GM23338 (cell line): ENCODE measurements around the gene FLT1. TPM values are rescaled to one million over a fixed set of nuclear protein-coding genes. Genes with fewer than 3 reads are reported as not detected.

Experiments
- ATAC-seq: fragments of 200-7000 bp; cut with Tn5 transposase; 3 replicates; pipeline ENCODE4 v1.9.1; 2020
- DNase-seq: peaks from one replicate; pipeline ENCODE4 v3.0.0-alpha.2; 2015; ENCODE audit warnings: low spot score
- H2AFZ ChIP-seq: fragments of 200-600 bp; sonication (generic); 2 replicates; pipeline ENCODE4 v1.8.0; 2016; ENCODE audit warnings: antibody characterized with exemption, mild to moderate bottlenecking, moderate library complexity
- H3F3A ChIP-seq: fragments of 200-600 bp; sonication (generic); replicated peaks from 2 replicates; pipeline ENCODE4 v1.8.0; 2017; ENCODE audit warnings: antibody characterized with exemption, mixed run types, low read depth
- H3K27ac ChIP-seq: fragments of 200-600 bp; sonication (generic); 2 replicates; pipeline ENCODE4 v1.6.1; 2016; ENCODE audit warnings: low read depth
- H3K27me3 ChIP-seq: fragments of 200-600 bp; sonication (generic); 2 replicates; pipeline ENCODE4 v1.8.0; 2016; ENCODE audit warnings: mild to moderate bottlenecking, mixed run types, moderate library complexity; ENCODE audit not compliant: insufficient read depth
- H3K36me3 ChIP-seq: fragments of 200-600 bp; sonication (generic); 2 replicates; pipeline ENCODE4 v1.8.0; 2016; ENCODE audit warnings: mild to moderate bottlenecking; ENCODE audit not compliant: insufficient read depth
- H3K4me1 ChIP-seq: fragments of 200-600 bp; sonication (generic); 2 replicates; pipeline ENCODE4 v1.8.0; 2016; ENCODE audit warnings: mild to moderate bottlenecking, moderate library complexity; ENCODE audit not compliant: insufficient read depth
- H3K4me2 ChIP-seq: fragments of 200-600 bp; sonication (generic); 2 replicates; pipeline ENCODE4 v1.7.1; 2017; ENCODE audit warnings: mixed run types
- H3K4me3 ChIP-seq: fragments of 200-600 bp; sonication (generic); 2 replicates; pipeline ENCODE4 v1.6.1; 2016; ENCODE audit warnings: mixed run types
- H3K79me2 ChIP-seq: fragments of 200-600 bp; sonication (generic); replicated peaks from 2 replicates; pipeline ENCODE4 v1.8.0; 2017; ENCODE audit warnings: mild to moderate bottlenecking; ENCODE audit not compliant: insufficient read depth
- H3K9me2 ChIP-seq: fragments of 200-600 bp; sonication (generic); 2 replicates; pipeline ENCODE4 v1.8.0; 2017; ENCODE audit not compliant: insufficient read depth
- H4K20me1 ChIP-seq: fragments of 200-600 bp; sonication (generic); replicated peaks from 2 replicates; pipeline ENCODE4 v1.8.0; 2017; ENCODE audit warnings: mild to moderate bottlenecking; ENCODE audit not compliant: insufficient read depth
- H3K27ac Mint-ChIP-seq: 2 replicates; pipeline ENCODE4 v1.8.0; 2020; ENCODE audit warnings: inconsistent platforms, mild to moderate bottlenecking, moderate library complexity, mixed read lengths
- H3K27me3 Mint-ChIP-seq: 3 replicates; pipeline ENCODE4 v1.8.0; 2022; ENCODE audit warnings: low read depth, mild to moderate bottlenecking, moderate library complexity, mixed read lengths, inconsistent platforms; ENCODE audit not compliant: insufficient read depth, poor library complexity
- H3K36me3 Mint-ChIP-seq: 3 replicates; pipeline ENCODE4 v1.8.0; 2021; ENCODE audit warnings: low read depth, mild to moderate bottlenecking, inconsistent platforms, moderate library complexity, mixed read lengths
- H3K4me1 Mint-ChIP-seq: 3 replicates; pipeline ENCODE4 v1.8.0; 2020; ENCODE audit warnings: mild to moderate bottlenecking, inconsistent platforms, mixed read lengths
- H3K4me3 Mint-ChIP-seq: 3 replicates; pipeline ENCODE4 v1.8.0; 2021; ENCODE audit warnings: moderate library complexity, mild to moderate bottlenecking, inconsistent platforms, mixed read lengths
- H3K9me3 Mint-ChIP-seq: 3 replicates; pipeline ENCODE4 v1.8.0; 2020; ENCODE audit warnings: moderate library complexity, mild to moderate bottlenecking, inconsistent platforms, mixed read lengths
- CREB1 ChIP-seq: fragments of 250-450 bp; sonication (Bioruptor Pico); IDR thresholded peaks from 2 replicates; pipeline ENCODE4 v1.5.0; 2020; ENCODE audit warnings: low read depth, mild to moderate bottlenecking, moderate library complexity
- EZH2 ChIP-seq: fragments of 200-600 bp; sonication (generic); IDR thresholded peaks from one replicate; pipeline ENCODE4 v1.8.0; 2017; ENCODE audit warnings: antibody characterized with exemption, mild to moderate bottlenecking, low read depth; ENCODE audit not compliant: unreplicated experiment
- EZH2phosphoT487 ChIP-seq: fragments of 200-600 bp; sonication (generic); IDR thresholded peaks from one replicate; pipeline ENCODE4 v1.8.1; 2018; ENCODE audit warnings: antibody characterized with exemption; ENCODE audit not compliant: unreplicated experiment
- JUNB ChIP-seq: IDR thresholded peaks from one replicate; pipeline ENCODE4 v1.6.1; 2016; ENCODE audit warnings: antibody characterized with exemption; ENCODE audit not compliant: unreplicated experiment
- NANOG ChIP-seq: IDR thresholded peaks from 2 replicates; pipeline ENCODE4 v1.6.1; 2016; ENCODE audit warnings: antibody characterized with exemption, borderline replicate concordance
- POLR2AphosphoS5 ChIP-seq: IDR thresholded peaks from 2 replicates; pipeline ENCODE4 v1.6.1; 2016; ENCODE audit warnings: antibody characterized with exemption, low read depth
- STAT1 ChIP-seq: IDR thresholded peaks from one replicate; pipeline ENCODE4 v1.6.1; 2016; ENCODE audit warnings: antibody characterized with exemption; ENCODE audit not compliant: unreplicated experiment
- ZNF114 ChIP-seq: fragments of 250-450 bp; sonication (Bioruptor Pico); IDR thresholded peaks from 2 replicates; pipeline ENCODE4 v1.5.0; 2020; ENCODE audit warnings: mild to moderate bottlenecking, moderate library complexity
- ZNF331 ChIP-seq: fragments of 250-450 bp; sonication (Bioruptor Pico); IDR thresholded peaks from 2 replicates; pipeline ENCODE4 v1.5.0; 2020; ENCODE audit warnings: low read depth, mild to moderate bottlenecking, moderate library complexity
- polyA plus RNA-seq: library from polyadenylated mRNA; unstranded; fragments of >200 nt; fragmentation: Nextera tagmentation; extraction: Ambion mirVana; gene quantifications from 2 replicates; pipeline ENCODE4 v1.2.1, GENCODE V29; 2016
- total RNA-seq: library from RNA; depleted of rRNA; stranded (reverse); fragments of >200 nt; shearing (Covaris generic); gene quantifications from 2 replicates; pipeline ENCODE4 v1.2.3, GENCODE V29; 2014
- TF ChIP-seq, protein P1 (sequence below): IDR thresholded peaks from 2 replicates; pipeline ENCODE4 v1.6.1; 2016; ENCODE audit warnings: antibody characterized with exemption
- TF ChIP-seq, protein P2 (sequence below): fragments of 250-450 bp; sonication (Bioruptor Pico); IDR thresholded peaks from 2 replicates; pipeline ENCODE4 v1.5.0; 2020; ENCODE audit warnings: mild to moderate bottlenecking, moderate library complexity
- TF ChIP-seq, protein P3 (sequence below), 2 experiments: fragments of 200-600 bp in 1 of 2; sonication (generic) in 1 of 2; conservative IDR thresholded peaks; 2 replicates each; pipeline versions ENCODE4 v1.5.1 to v1.6.1; 2016 to 2017; ENCODE audit warnings: antibody characterized with exemption in 2 of 2, low read depth in 2 of 2, mild to moderate bottlenecking in 2 of 2, moderate library complexity in 1 of 2
- TF ChIP-seq, protein P4 (sequence below): IDR thresholded peaks from one replicate; pipeline ENCODE4 v1.6.1; 2018; ENCODE audit warnings: antibody characterized with exemption; ENCODE audit not compliant: unreplicated experiment

The FLT1 gene
- total and polyA plus RNA-seq, 2 experiments from 2014 or later, result 26.8 to 116 TPM

DNA sequence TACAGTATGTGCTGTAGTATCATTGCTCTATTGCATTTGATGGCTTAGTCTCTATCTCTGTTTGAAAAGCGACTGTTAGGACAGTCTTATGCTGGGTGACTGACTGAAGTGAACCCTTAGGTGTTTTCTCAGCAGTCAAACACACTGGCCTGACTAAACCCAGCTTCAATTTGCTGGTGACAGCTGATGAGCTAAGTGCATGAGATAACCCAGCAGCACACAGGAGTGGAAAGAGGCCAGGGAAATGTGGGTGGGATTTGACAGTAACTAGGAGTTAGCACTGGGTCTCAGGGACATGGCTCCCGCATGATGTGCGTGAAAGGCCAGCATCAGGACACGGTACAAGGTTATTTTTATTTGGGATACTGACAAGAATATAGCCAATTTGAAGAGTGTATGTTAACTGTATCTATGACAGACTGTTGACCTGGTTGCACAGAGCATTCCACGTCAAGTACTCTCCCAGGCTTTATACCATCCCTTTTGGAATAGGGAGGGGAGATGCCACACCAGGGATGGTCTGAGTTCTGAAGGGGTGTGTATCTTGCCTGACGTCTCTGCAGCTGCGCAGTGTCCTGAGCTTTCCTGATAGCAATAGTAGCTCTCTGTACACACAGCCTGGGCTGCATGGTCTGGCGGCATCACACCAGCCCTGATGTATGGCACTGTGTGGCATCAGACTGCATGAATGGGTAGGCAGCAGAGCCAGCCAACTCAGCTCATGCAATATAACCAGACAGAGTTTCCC, 144.8 kb downstream of the FLT1 start:
- TF ChIP-seq STAT1 (no peak), EZH2phosphoT487 (no peak), ZNF331 (CRISPR knock-in tag) (no peak), POLR2AphosphoS5 (no peak), CREB1 (CRISPR knock-in tag) (no peak), JUNB (no peak), NANOG (no peak), EZH2 (no peak), ZNF114 (CRISPR knock-in tag) (no peak)
- TF ChIP-seq, protein P1, sequence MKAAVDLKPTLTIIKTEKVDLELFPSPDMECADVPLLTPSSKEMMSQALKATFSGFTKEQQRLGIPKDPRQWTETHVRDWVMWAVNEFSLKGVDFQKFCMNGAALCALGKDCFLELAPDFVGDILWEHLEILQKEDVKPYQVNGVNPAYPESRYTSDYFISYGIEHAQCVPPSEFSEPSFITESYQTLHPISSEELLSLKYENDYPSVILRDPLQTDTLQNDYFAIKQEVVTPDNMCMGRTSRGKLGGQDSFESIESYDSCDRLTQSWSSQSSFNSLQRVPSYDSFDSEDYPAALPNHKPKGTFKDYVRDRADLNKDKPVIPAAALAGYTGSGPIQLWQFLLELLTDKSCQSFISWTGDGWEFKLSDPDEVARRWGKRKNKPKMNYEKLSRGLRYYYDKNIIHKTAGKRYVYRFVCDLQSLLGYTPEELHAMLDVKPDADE, result no peak
- TF ChIP-seq, protein P2, sequence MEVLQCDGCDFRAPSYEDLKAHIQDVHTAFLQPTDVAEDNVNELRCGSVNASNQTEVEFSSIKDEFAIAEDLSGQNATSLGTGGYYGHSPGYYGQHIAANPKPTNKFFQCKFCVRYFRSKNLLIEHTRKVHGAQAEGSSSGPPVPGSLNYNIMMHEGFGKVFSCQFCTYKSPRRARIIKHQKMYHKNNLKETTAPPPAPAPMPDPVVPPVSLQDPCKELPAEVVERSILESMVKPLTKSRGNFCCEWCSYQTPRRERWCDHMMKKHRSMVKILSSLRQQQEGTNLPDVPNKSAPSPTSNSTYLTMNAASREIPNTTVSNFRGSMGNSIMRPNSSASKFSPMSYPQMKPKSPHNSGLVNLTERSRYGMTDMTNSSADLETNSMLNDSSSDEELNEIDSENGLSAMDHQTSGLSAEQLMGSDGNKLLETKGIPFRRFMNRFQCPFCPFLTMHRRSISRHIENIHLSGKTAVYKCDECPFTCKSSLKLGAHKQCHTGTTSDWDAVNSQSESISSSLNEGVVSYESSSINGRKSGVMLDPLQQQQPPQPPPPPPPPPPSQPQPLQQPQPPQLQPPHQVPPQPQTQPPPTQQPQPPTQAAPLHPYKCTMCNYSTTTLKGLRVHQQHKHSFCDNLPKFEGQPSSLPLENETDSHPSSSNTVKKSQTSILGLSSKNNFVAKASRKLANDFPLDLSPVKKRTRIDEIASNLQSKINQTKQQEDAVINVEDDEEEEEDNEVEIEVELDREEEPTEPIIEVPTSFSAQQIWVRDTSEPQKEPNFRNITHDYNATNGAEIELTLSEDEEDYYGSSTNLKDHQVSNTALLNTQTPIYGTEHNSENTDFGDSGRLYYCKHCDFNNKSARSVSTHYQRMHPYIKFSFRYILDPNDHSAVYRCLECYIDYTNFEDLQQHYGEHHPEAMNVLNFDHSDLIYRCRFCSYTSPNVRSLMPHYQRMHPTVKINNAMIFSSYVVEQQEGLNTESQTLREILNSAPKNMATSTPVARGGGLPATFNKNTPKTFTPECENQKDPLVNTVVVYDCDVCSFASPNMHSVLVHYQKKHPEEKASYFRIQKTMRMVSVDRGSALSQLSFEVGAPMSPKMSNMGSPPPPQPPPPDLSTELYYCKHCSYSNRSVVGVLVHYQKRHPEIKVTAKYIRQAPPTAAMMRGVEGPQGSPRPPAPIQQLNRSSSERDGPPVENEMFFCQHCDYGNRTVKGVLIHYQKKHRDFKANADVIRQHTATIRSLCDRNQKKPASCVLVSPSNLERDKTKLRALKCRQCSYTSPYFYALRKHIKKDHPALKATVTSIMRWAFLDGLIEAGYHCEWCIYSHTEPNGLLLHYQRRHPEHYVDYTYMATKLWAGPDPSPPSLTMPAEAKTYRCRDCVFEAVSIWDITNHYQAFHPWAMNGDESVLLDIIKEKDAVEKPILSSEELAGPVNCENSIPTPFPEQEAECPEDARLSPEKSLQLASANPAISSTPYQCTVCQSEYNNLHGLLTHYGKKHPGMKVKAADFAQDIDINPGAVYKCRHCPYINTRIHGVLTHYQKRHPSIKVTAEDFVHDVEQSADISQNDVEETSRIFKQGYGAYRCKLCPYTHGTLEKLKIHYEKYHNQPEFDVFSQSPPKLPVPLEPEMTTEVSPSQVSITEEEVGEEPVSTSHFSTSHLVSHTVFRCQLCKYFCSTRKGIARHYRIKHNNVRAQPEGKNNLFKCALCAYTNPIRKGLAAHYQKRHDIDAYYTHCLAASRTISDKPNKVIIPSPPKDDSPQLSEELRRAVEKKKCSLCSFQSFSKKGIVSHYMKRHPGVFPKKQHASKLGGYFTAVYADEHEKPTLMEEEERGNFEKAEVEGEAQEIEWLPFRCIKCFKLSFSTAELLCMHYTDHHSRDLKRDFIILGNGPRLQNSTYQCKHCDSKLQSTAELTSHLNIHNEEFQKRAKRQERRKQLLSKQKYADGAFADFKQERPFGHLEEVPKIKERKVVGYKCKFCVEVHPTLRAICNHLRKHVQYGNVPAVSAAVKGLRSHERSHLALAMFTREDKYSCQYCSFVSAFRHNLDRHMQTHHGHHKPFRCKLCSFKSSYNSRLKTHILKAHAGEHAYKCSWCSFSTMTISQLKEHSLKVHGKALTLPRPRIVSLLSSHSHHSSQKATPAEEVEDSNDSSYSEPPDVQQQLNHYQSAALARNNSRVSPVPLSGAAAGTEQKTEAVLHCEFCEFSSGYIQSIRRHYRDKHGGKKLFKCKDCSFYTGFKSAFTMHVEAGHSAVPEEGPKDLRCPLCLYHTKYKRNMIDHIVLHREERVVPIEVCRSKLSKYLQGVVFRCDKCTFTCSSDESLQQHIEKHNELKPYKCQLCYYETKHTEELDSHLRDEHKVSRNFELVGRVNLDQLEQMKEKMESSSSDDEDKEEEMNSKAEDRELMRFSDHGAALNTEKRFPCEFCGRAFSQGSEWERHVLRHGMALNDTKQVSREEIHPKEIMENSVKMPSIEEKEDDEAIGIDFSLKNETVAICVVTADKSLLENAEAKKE (CRISPR knock-in tag), result no peak
- TF ChIP-seq, protein P3, sequence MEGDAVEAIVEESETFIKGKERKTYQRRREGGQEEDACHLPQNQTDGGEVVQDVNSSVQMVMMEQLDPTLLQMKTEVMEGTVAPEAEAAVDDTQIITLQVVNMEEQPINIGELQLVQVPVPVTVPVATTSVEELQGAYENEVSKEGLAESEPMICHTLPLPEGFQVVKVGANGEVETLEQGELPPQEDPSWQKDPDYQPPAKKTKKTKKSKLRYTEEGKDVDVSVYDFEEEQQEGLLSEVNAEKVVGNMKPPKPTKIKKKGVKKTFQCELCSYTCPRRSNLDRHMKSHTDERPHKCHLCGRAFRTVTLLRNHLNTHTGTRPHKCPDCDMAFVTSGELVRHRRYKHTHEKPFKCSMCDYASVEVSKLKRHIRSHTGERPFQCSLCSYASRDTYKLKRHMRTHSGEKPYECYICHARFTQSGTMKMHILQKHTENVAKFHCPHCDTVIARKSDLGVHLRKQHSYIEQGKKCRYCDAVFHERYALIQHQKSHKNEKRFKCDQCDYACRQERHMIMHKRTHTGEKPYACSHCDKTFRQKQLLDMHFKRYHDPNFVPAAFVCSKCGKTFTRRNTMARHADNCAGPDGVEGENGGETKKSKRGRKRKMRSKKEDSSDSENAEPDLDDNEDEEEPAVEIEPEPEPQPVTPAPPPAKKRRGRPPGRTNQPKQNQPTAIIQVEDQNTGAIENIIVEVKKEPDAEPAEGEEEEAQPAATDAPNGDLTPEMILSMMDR (conservative IDR thresholded peaks at IDR 0.05; ENCODE audit: low read depth in 2 of 2), result no peak
- TF ChIP-seq, protein P4, sequence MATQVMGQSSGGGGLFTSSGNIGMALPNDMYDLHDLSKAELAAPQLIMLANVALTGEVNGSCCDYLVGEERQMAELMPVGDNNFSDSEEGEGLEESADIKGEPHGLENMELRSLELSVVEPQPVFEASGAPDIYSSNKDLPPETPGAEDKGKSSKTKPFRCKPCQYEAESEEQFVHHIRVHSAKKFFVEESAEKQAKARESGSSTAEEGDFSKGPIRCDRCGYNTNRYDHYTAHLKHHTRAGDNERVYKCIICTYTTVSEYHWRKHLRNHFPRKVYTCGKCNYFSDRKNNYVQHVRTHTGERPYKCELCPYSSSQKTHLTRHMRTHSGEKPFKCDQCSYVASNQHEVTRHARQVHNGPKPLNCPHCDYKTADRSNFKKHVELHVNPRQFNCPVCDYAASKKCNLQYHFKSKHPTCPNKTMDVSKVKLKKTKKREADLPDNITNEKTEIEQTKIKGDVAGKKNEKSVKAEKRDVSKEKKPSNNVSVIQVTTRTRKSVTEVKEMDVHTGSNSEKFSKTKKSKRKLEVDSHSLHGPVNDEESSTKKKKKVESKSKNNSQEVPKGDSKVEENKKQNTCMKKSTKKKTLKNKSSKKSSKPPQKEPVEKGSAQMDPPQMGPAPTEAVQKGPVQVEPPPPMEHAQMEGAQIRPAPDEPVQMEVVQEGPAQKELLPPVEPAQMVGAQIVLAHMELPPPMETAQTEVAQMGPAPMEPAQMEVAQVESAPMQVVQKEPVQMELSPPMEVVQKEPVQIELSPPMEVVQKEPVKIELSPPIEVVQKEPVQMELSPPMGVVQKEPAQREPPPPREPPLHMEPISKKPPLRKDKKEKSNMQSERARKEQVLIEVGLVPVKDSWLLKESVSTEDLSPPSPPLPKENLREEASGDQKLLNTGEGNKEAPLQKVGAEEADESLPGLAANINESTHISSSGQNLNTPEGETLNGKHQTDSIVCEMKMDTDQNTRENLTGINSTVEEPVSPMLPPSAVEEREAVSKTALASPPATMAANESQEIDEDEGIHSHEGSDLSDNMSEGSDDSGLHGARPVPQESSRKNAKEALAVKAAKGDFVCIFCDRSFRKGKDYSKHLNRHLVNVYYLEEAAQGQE, result no peak
- 0 out of 2 replicates have a peak overlapping the region, but pooled peaks have one; percentile 53 for H3K27ac ChIP-seq
- H3K27me3 ChIP-seq, result no peaks in the 10 kb centered on the region
- no peak overlapping the region for H3K27ac Mint-ChIP-seq
- H3K27me3 Mint-ChIP-seq, result peaks cover 5% of the 10 kb centered on the region
- H3K36me3 Mint-ChIP-seq, result peaks cover 3% of the 10 kb centered on the region; the same call in 2 of the 3 replicates
- H3F3A ChIP-seq, result no peaks in the 10 kb centered on the region
- H3K9me3 Mint-ChIP-seq, result no peaks in the 10 kb centered on the region
- H3K4me3 Mint-ChIP-seq, result no peak overlapping the region
- peaks cover 23% of the 10 kb centered on the region for H3K4me1 ChIP-seq
- no peak overlapping the region for H2AFZ ChIP-seq
- H3K36me3 ChIP-seq, result no peaks in the 10 kb centered on the region
- H3K9me2 ChIP-seq, result no peaks in the 10 kb centered on the region
- no peaks in the 10 kb centered on the region for H3K79me2 ChIP-seq
- H4K20me1 ChIP-seq, result 0 out of 2 replicates have a peak, but pooled peaks cover 3% of the 10 kb centered on the region
- H3K4me2 ChIP-seq, result no peak overlapping the region
- no peak for ATAC-seq
- DNase-seq, result no peak
- no peak overlapping the region for H3K4me3 ChIP-seq
- H3K4me1 Mint-ChIP-seq, result peaks cover 18% of the 10 kb centered on the region
